Kidney (tissue), 14 donors: Measurements from ENCODE around the gene SEM1. TPM values are rescaled to one million over a fixed set of nuclear protein-coding genes. Genes with fewer than 3 reads are reported as not detected.

Experiments
- DNase-seq, 5 donors: peaks; one replicate each; pipeline ENCODE4 v3.0.0-alpha.2; 2013 to 2020
- FAIRE-seq: peaks from 2 replicates; lab custom pipeline; 2012; peaks lifted over from hg19 to GRCh38; lab: Jason Lieb, UNC
- H3K27ac ChIP-seq, 2 donors: one replicate each; pipeline ENCODE4 v1.7.0; 2013; ENCODE audit warnings: low read depth in 2 of 2, low read length in 2 of 2, inconsistent platforms in 1 of 2
- H3K27me3 ChIP-seq: one replicate; pipeline ENCODE4 v1.7.1; 2013; ENCODE audit warnings: low read length, inconsistent platforms; ENCODE audit not compliant: control insufficient read depth, insufficient read depth
- H3K36me3 ChIP-seq, 3 donors: one replicate each; pipeline versions ENCODE4 v1.7.0 to v1.7.1; 2013; ENCODE audit warnings: low read length in 3 of 3, control low read depth in 1 of 3, inconsistent platforms in 1 of 3; ENCODE audit not compliant: insufficient read depth in 3 of 3, control insufficient read depth in 2 of 3
- H3K4me1 ChIP-seq, 3 donors: one replicate each; pipeline versions ENCODE4 v1.7.0 to v1.7.1; 2013; ENCODE audit warnings: low read length in 3 of 3, inconsistent platforms in 1 of 3, low read depth in 1 of 3; ENCODE audit not compliant: control insufficient read depth in 2 of 3, insufficient read depth in 2 of 3
- H3K4me3 ChIP-seq, 3 donors: one replicate each; pipeline versions ENCODE4 v1.7.0 to v1.8.1; 2013; ENCODE audit warnings: low read length in 3 of 3, control low read depth in 1 of 3, inconsistent platforms in 1 of 3
- H3K9ac ChIP-seq, 3 donors: one replicate each; pipeline versions ENCODE4 v1.7.0 to v1.7.1; 2013; ENCODE audit warnings: low read length in 3 of 3, control low read depth in 1 of 3, inconsistent platforms in 1 of 3
- H3K9me3 ChIP-seq, 3 donors: one replicate each; pipeline versions ENCODE4 v1.7.0 to v1.7.1; 2013; ENCODE audit warnings: low read length in 3 of 3, control low read depth in 1 of 3, inconsistent platforms in 1 of 3; ENCODE audit not compliant: control insufficient read depth in 2 of 3, insufficient read depth in 1 of 3
- intact Hi-C: fragments of 100-400 bp; cut with DNase I; formaldehyde crosslinking; loops from one replicate; pipeline ENCODE4 v1.11.1; 2022
- polyA plus RNA-seq: library from polyadenylated mRNA; stranded (reverse); fragments of 350-450 nt; fragmentation: Illumina TruSeq; extraction: RNeasy Lipid Tissue Mini Kit (QIAGEN cat#74804); gene quantifications from one replicate; pipeline ENCODE4 v1.2.3, GENCODE V29; 2014; ENCODE audit warnings: low read depth, low replicate concordance; ENCODE audit not compliant: insufficient read depth
- total RNA-seq: library from RNA; stranded (reverse); fragmentation: NEBNext Ultra II Directional; extraction: Animal tissue kit (Norgen Biotek cat#: 25700); gene quantifications from one replicate; pipeline ENCODE4 v1.2.1, GENCODE V29; 2021
- TF ChIP-seq, protein P1 (sequence below): IDR thresholded peaks from 3 replicates; pipeline ENCODE4 v1.5.1; 2012; ENCODE audit warnings: mild to moderate bottlenecking, moderate library complexity, borderline replicate concordance; ENCODE audit not compliant: insufficient read depth; ENCODE audit errors: extremely low read depth
- donor health status: control.
- donor health status: control.
- donor health status: control.
- donor health status: control.
- donor health status: control.
- donor health status: DM: yes; HTN: yes; CAD: no.
- donor health status: Normal renal cell carcinoma (clear cell type).

The SEM1 gene
- total and polyA plus RNA-seq, 2 donors from 2014 or later: 45.4 to 252 TPM

DNA sequence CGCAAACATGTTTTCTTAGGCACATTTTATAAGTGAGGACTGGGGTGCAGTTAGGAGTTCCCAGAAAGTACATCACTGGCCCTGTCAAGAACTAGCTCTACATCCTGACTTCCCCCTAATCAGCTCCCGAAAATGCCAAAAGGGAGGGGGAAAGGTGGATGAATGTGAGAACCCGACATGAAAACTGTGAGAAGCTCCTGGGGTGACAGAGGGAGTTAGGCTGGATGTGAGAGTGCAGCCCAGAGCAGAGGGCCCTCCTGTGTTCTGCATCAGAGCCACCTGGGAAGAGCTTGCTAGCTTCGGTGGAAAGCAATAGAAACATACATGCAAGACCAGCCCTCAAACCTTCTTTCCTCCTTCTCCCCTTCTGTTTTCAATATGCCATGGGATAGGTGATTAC is 30.5 kb upstream of the SEM1 start:
- TF ChIP-seq, protein P1, sequence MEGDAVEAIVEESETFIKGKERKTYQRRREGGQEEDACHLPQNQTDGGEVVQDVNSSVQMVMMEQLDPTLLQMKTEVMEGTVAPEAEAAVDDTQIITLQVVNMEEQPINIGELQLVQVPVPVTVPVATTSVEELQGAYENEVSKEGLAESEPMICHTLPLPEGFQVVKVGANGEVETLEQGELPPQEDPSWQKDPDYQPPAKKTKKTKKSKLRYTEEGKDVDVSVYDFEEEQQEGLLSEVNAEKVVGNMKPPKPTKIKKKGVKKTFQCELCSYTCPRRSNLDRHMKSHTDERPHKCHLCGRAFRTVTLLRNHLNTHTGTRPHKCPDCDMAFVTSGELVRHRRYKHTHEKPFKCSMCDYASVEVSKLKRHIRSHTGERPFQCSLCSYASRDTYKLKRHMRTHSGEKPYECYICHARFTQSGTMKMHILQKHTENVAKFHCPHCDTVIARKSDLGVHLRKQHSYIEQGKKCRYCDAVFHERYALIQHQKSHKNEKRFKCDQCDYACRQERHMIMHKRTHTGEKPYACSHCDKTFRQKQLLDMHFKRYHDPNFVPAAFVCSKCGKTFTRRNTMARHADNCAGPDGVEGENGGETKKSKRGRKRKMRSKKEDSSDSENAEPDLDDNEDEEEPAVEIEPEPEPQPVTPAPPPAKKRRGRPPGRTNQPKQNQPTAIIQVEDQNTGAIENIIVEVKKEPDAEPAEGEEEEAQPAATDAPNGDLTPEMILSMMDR: no peak
- Histone ChIP-seq H3K27ac (no peak overlapping the region), H3K9me3 (no peaks in the 10 kb centered on the region), H3K4me3 (no peak overlapping the region), H3K36me3 (no peaks in the 10 kb centered on the region), H3K9ac (no peak overlapping the region), H3K4me1 (no peaks in the 10 kb centered on the region), H3K27me3 (no peaks in the 10 kb centered on the region)
- intact Hi-C loops: no loop called here
- no peak for DNase-seq
- FAIRE-seq: no peak

DNA sequence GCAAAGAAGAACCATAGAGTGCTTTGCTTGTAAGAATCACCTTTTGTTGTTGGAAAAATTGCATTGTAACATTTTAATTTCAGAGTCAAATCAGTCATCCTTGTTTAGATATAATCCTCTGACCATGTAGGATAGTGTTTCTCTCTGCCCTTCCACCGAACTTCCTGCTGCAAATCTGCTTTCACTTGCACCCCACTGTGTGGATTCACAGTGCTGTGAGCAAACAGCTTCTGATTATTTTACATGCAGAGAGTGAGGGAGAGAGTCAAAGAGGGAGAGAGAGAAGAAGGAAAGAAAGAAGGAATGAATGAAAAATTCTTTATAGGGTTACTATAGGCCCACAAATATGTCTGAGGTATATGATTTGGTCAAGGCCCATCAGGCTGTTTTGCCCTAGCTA is 30.0 kb upstream of the SEM1 start:
- Histone ChIP-seq H3K4me1 (no peaks in the 10 kb centered on the region), H3K27ac (no peak overlapping the region), H3K9ac (no peak overlapping the region), H3K36me3 (no peaks in the 10 kb centered on the region), H3K9me3 (no peaks in the 10 kb centered on the region), H3K4me3 (no peak overlapping the region), H3K27me3 (no peaks in the 10 kb centered on the region)
- DNase-seq (no peak), FAIRE-seq (no peak)
- intact Hi-C loops: no loop called here
- TF ChIP-seq, protein P1: no peak

DNA sequence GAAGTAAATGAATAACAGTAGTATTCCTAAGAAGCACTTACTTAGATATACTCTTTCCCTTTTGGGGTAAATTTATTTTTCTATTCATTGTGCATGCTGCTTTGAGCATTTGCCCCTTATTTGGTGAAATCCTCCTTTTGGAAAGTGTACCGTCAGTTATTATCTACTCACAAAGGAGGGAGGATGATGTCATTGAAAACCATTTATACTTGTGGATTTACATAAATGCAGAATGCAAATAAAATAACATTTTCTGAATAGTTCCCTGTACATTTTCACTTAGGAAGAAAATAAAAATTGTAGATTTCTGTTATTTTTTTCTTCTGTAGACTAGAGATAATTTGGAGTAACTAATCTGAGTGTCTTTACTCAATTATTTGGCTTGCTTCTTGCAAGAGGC is 29.5 kb upstream of the SEM1 start:
- Histone ChIP-seq H3K4me3 (no peak overlapping the region), H3K27ac (no peak overlapping the region), H3K9me3 (no peaks in the 10 kb centered on the region), H3K9ac (no peak overlapping the region), H3K27me3 (no peaks in the 10 kb centered on the region), H3K4me1 (no peaks in the 10 kb centered on the region), H3K36me3 (no peaks in the 10 kb centered on the region)
- no peak for DNase-seq
- intact Hi-C loops: no loop called here
- no peak for FAIRE-seq
- TF ChIP-seq, protein P1: no peak

DNA sequence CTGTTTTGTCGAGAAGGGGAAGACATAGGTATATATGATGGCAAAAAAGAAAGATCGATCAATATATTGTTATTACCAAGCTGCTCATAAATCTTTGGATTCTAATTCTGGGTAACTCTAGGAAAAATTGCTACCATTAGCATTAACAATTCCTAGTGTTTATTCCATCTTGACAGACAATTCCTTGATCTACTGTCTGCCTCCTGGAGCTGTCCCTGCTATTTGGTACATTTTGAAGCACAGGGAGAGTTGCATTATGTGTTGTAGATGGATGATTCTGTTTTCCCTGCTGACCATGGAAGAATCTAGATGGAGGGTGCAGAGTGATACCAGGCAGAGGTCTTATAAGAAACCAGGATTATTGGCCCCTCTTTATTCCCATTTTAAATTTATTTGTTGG is 29.1 kb upstream of the SEM1 start:
- FAIRE-seq: no peak
- intact Hi-C loops: no loop called here
- DNase-seq: no peak
- Histone ChIP-seq H3K9me3 (no peaks in the 10 kb centered on the region), H3K9ac (no peak overlapping the region), H3K4me1 (no peaks in the 10 kb centered on the region), H3K27me3 (no peaks in the 10 kb centered on the region), H3K27ac (no peak overlapping the region), H3K36me3 (no peaks in the 10 kb centered on the region), H3K4me3 (no peak overlapping the region)
- TF ChIP-seq, protein P1: no peak
